Stimulated activated CD4-positive, alpha-beta T cell treated with anti-CD3 and anti-CD28 coated beads, Interleukin-12 subunit alpha, Interleukin-12 subunit beta, amount 100 ng/mL, for 4 hours (primary cell): ENCODE data around the gene PICALM.
"Not testable (repeated sequence)": the region's sequence is repeated elsewhere in the genome, so short reads cannot be mapped to it uniquely, and the experiment has no call there.

ENCODE experiments used
- DNase-seq: peaks from one replicate; pipeline ENCODE4 v3.0.0-alpha.2; 2020

Gene PICALM

GRCh38 chr11:85934596-85935169 lies 134.2 kb downstream of the PICALM start:
- DNase-seq, result no peak

DNA sequence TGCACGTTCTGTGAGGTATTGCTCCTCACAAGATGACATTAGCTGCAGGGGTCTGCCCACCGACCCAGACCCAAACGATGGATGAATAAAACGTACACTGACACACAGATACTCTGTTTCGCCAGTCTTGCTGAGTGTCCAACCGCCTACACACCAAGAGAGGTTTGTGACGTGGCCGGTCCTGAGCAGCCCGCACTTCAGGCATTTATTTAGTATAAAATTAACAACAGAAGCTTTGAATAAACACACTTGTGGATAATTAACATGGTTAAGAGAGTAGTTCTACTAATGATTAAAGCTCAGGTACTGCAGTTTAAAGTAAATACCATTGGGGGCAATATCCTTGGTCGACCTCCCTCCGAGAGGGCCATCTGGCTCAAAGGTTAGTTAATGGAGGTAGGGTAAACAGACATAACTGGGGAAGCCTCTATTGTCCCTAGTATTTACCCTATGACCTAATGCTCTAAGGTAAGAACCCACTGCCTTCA lies 138.0 kb downstream of the PICALM start:
- no peak for DNase-seq

DNA sequence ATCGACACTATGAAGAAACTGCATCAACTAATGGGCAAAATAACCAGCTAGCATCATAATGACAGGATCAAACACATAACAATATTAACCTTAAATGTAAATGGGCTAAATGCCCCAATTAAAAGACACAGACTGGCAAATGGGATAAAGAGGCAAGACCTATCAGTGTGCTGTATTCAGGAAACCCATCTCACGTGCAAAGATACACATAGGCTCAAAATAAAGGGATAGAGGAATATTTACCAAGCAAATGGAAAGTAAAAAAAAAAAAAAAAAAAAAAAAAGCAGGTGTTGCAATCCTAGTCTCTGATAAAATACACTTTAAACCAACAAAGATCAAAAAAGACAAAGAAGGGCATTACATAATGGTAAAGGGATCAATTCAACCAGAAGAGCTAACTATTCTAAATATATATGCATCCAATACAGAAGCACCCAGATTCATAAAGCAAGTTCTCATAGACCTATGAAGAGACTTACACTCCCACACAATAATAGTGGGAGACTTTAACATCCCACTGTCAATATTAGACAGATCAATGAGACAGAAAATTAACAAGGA lies 142.2 kb downstream of the PICALM start:
- DNase-seq, result not testable (repeated sequence)

GRCh38 chr11:85923455-85923854 lies 145.4 kb downstream of the PICALM start:
- no peak for DNase-seq

GRCh38 chr11:85922367-85922766 lies 146.5 kb downstream of the PICALM start:
- DNase-seq, result no peak

DNA sequence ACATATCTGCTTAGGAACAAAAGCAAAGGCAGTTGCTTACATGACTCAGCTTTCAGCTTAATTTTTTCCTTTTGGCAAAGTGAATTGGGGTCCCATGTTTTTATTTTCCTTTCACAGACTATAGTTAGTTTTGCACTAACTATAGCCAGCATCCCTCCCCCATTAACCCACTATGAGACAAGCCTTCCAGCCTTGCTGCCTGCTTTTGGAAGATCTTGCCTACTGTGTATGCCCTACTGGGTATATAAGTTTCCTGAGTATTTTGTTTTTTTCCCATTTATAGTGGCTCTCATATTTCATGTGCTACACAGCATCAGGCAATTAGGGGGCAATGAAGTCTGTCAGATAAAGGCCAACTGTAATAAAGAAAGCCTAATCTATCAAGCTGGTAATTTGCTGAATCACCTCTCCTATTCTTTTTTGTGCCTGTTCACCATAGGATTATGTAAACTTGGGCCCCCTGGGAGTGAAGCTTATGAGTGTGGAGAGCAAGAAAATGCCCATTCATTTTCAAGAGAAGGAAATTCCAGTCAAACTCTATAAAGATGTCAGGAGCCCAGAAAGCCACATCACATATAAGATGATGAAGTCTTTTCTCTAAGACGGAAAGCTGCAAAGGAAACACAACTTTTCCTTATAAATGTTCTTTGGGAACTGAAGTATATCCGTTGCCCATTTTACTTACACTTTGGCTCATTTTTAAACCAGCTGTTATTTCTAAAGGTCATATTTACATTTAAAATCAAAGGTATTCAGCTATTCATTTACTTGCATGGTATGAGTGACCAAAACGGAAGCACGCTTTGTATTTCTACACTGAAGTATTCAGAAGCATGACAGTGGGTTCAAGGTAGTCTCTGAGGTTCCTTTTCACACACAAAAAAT lies 149.7 kb downstream of the PICALM start:
- no peak for DNase-seq

- no peak for DNase-seq
These were observed 154.5 kb downstream of the PICALM start for GRCh38 chr11:85914425-85914824.

- DNase-seq, result no peak
These were observed 155.4 kb downstream of the PICALM start for GRCh38 chr11:85913513-85913912.

- no peak for DNase-seq
These were observed 156.5 kb downstream of the PICALM start for GRCh38 chr11:85912414-85912813.
